Caco-2 (cell line): ENCODE measurements around the gene PSTK. TPM values are rescaled to one million over a fixed set of nuclear protein-coding genes. Genes with fewer than 3 reads are reported as not detected.

Experiments used
- BruUV-seq: library from RNA; stranded (reverse); fragments of 400-500 nt; replicated peaks from 2 replicates; lab custom pipeline; 2021; lab: Mats Ljungman, UMichigan
- CTCF ChIA-PET: fragments of 300-600 bp; sonication (Branson Sonifier 250); formaldehyde crosslinking; loops from one replicate; lab custom pipeline; 2022; ENCODE audit warnings: antibody characterized with exemption; lab: Charles Lee
- POLR2A ChIA-PET: fragments of 300-600 bp; sonication (Branson Sonifier 250); formaldehyde crosslinking; loops from one replicate; lab custom pipeline; 2022; ENCODE audit warnings: antibody characterized with exemption; lab: Charles Lee
- DNase-seq, 2 experiments: peaks; one replicate each; pipeline versions ENCODE4 v3.0.0 to v3.0.0-alpha.2; 2020 to 2022
- H3K27me3 ChIP-seq: replicated peaks from 2 replicates; pipeline ENCODE4 v1.6.0; 2011; ENCODE audit warnings: low read length; ENCODE audit not compliant: control insufficient read depth, insufficient read depth
- H3K36me3 ChIP-seq: 2 replicates; pipeline ENCODE4 v1.5.1; 2011; ENCODE audit warnings: low read length; ENCODE audit not compliant: control insufficient read depth, insufficient read depth
- H3K4me1 ChIP-seq: fragments of 250-450 bp; sonication (Bioruptor Pico); 2 replicates; pipeline ENCODE4 v1.5.1; 2020; ENCODE audit warnings: mild to moderate bottlenecking
- H3K4me3 ChIP-seq: 2 replicates; pipeline ENCODE4 v1.5.1; 2011; ENCODE audit warnings: low read depth, mild to moderate bottlenecking, control low read depth, low read length
- H3K9me3 ChIP-seq: fragments of 250-450 bp; sonication (Bioruptor Pico); 2 replicates; pipeline ENCODE4 v1.5.1; 2020; ENCODE audit warnings: mild to moderate bottlenecking, moderate library complexity
- H3K27ac Mint-ChIP-seq: one replicate; pipeline ENCODE4 v1.8.0; 2022; ENCODE audit warnings: mixed read lengths; ENCODE audit not compliant: unreplicated experiment
- H3K27me3 Mint-ChIP-seq: one replicate; pipeline ENCODE4 v1.8.0; 2022; ENCODE audit warnings: mixed read lengths; ENCODE audit not compliant: insufficient read depth, unreplicated experiment
- H3K36me3 Mint-ChIP-seq: one replicate; pipeline ENCODE4 v1.8.0; 2022; ENCODE audit warnings: mild to moderate bottlenecking, mixed read lengths; ENCODE audit not compliant: insufficient read depth, unreplicated experiment
- H3K4me1 Mint-ChIP-seq: one replicate; pipeline ENCODE4 v1.8.0; 2022; ENCODE audit warnings: low read depth, mixed read lengths; ENCODE audit not compliant: unreplicated experiment
- H3K4me3 Mint-ChIP-seq: one replicate; pipeline ENCODE4 v1.8.0; 2022; ENCODE audit warnings: mild to moderate bottlenecking, moderate library complexity, mixed read lengths; ENCODE audit not compliant: unreplicated experiment
- H3K9me3 Mint-ChIP-seq: one replicate; pipeline ENCODE4 v1.8.0; 2022; ENCODE audit warnings: mixed read lengths; ENCODE audit not compliant: unreplicated experiment
- intact Hi-C: fragments of 100-400 bp; cut with micrococcal nuclease; formaldehyde crosslinking; loops from one replicate; pipeline ENCODE4 v1.10.0; 2022; ENCODE audit not compliant: unreplicated experiment
- total RNA-seq: library from RNA; stranded (reverse); gene quantifications from 2 replicates; pipeline ENCODE4 v1.2.3, GENCODE V29; 2022
- TF ChIP-seq, protein P1 (sequence below), 2 experiments: fragments of 200-600 bp in 1 of 2; IDR thresholded peaks; 1 replicate in 1 of 2; 2 replicates in 1 of 2; pipeline versions ENCODE4 v1.5.1 to v1.8.0; 2011 to 2022; ENCODE audit warnings: antibody characterized with exemption in 1 of 2, control low read depth in 1 of 2, inconsistent platforms in 1 of 2, low read depth in 1 of 2, low read length in 1 of 2, mild to moderate bottlenecking in 1 of 2, moderate library complexity in 1 of 2; ENCODE audit not compliant: insufficient read depth in 1 of 2, severe bottlenecking in 1 of 2, unreplicated experiment in 1 of 2

The PSTK gene
- total RNA-seq, 1 experiment from 2014 or later, result 8.2 TPM

DNA sequence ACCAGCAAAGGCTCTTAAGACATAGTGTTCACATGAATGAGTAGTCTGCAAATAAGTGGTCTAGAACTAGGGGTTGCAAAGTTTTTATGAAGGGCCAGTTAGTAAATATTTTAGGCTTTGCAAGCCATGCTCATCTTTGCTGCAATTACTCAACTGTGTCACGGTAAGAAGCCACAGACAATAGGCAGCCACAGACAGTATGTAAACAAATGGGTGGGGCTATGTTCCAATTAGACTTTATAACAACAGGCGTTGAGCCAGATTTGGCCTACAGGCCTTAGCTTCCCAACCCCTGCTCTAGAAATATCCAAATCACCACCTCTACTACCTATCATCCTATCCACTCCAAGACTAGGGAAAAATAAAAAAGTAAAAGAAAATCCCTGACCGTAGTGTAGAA is 19.1 kb downstream of the PSTK start:
- intact Hi-C loops, result no loop called here
- no peaks in the 10 kb centered on the region for H3K4me1 ChIP-seq
- no peak for DNase-seq
- H3K9me3 Mint-ChIP-seq, result no peaks in the 10 kb centered on the region
- CTCF ChIA-PET, result no interaction called here
- H3K36me3 ChIP-seq, result no peaks in the 10 kb centered on the region
- peaks cover 7% of the 10 kb centered on the region for H3K4me1 Mint-ChIP-seq
- POLR2A ChIA-PET, result no interaction called here
- H3K9me3 ChIP-seq, result no peaks in the 10 kb centered on the region
- H3K4me3 Mint-ChIP-seq, result no peak overlapping the region
- H3K36me3 Mint-ChIP-seq, result peaks cover 6% of the 10 kb centered on the region
- H3K27me3 Mint-ChIP-seq, result no peaks in the 10 kb centered on the region
- no peak overlapping the region for H3K4me3 ChIP-seq
- TF ChIP-seq, protein P1, sequence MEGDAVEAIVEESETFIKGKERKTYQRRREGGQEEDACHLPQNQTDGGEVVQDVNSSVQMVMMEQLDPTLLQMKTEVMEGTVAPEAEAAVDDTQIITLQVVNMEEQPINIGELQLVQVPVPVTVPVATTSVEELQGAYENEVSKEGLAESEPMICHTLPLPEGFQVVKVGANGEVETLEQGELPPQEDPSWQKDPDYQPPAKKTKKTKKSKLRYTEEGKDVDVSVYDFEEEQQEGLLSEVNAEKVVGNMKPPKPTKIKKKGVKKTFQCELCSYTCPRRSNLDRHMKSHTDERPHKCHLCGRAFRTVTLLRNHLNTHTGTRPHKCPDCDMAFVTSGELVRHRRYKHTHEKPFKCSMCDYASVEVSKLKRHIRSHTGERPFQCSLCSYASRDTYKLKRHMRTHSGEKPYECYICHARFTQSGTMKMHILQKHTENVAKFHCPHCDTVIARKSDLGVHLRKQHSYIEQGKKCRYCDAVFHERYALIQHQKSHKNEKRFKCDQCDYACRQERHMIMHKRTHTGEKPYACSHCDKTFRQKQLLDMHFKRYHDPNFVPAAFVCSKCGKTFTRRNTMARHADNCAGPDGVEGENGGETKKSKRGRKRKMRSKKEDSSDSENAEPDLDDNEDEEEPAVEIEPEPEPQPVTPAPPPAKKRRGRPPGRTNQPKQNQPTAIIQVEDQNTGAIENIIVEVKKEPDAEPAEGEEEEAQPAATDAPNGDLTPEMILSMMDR (IDR thresholded peaks at IDR 0.05; ENCODE audit: insufficient read depth in 1 of 2, low read depth in 1 of 2, low read length in 1 of 2, severe bottlenecking in 1 of 2, unreplicated experiment in 1 of 2), result no peak
- no TSS peak for BruUV-seq
- H3K27ac Mint-ChIP-seq, result no peak overlapping the region
- H3K27me3 ChIP-seq, result no peaks in the 10 kb centered on the region

DNA sequence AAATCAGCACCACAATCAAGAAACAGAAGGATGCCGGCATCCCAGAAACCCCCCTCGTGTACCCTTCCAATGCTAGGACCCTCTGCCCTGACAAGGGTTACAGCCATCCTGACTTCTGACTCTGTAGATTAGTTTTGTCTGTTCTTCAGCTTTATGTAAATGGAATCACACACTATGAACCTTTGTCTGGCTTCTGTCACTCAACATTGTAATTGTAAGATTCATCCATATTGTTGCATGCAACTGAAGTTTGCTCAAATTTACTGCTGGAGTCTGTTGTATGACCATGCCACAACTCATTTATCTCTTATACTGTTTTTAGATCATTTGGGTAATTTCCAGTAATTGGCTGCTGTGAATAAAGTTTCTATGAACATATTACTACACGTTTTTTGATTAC is 20.0 kb downstream of the PSTK start:
- ChIA-PET CTCF (no interaction called here), POLR2A (no interaction called here)
- no peaks in the 10 kb centered on the region for H3K9me3 Mint-ChIP-seq
- H3K36me3 Mint-ChIP-seq, result peaks cover 4% of the 10 kb centered on the region
- DNase-seq, result no peak
- BruUV-seq, result no TSS peak
- H3K4me3 ChIP-seq, result no peak overlapping the region
- peaks cover 7% of the 10 kb centered on the region for H3K4me1 Mint-ChIP-seq
- no peaks in the 10 kb centered on the region for H3K27me3 ChIP-seq
- no peaks in the 10 kb centered on the region for H3K9me3 ChIP-seq
- no peaks in the 10 kb centered on the region for H3K36me3 ChIP-seq
- H3K27ac Mint-ChIP-seq, result no peak overlapping the region
- H3K27me3 Mint-ChIP-seq, result no peaks in the 10 kb centered on the region
- H3K4me3 Mint-ChIP-seq, result no peak overlapping the region
- TF ChIP-seq, protein P1 (IDR thresholded peaks at IDR 0.05; ENCODE audit: insufficient read depth in 1 of 2, low read depth in 1 of 2, low read length in 1 of 2, severe bottlenecking in 1 of 2, unreplicated experiment in 1 of 2), result no peak
- intact Hi-C loops, result no loop called here
- H3K4me1 ChIP-seq, result no peaks in the 10 kb centered on the region

DNA sequence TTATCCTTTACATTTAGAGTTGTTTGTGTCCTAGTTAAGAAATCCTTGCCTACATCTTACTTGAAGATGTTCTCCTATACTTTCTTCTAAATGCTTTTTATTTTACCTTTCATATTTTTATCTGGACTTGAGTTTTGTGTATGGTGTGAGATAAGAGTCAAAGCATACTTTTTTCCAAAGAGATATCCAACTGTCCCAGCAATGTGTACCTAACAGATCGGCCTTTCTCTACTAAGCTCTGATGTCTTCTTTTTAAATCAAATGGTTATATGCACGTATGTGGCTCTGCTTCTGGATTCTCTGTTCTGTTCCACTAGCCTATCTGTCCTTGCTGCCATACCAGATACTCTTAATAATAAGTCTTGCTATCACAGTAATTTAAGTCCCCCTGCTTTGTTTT is 21.2 kb downstream of the PSTK start:
- POLR2A ChIA-PET, result no interaction called here

More for the DNA sequence above, 21.2 kb downstream of the PSTK start:
- H3K9me3 ChIP-seq, result no peaks in the 10 kb centered on the region
- Mint-ChIP-seq H3K4me1 (peaks cover 7% of the 10 kb centered on the region), H3K27ac (no peak overlapping the region), H3K36me3 (no peaks in the 10 kb centered on the region), H3K27me3 (no peaks in the 10 kb centered on the region), H3K9me3 (no peaks in the 10 kb centered on the region), H3K4me3 (no peak overlapping the region)
- H3K4me1 ChIP-seq, result no peaks in the 10 kb centered on the region
- BruUV-seq, result no TSS peak
- CTCF ChIA-PET, result no interaction called here
- no peaks in the 10 kb centered on the region for H3K27me3 ChIP-seq
- TF ChIP-seq, protein P1 (IDR thresholded peaks at IDR 0.05; ENCODE audit: insufficient read depth in 1 of 2, low read depth in 1 of 2, low read length in 1 of 2, severe bottlenecking in 1 of 2, unreplicated experiment in 1 of 2), result no peak
- intact Hi-C loops, result no loop called here
- no peaks in the 10 kb centered on the region for H3K36me3 ChIP-seq
- no peak for DNase-seq
- H3K4me3 ChIP-seq, result no peak overlapping the region
